ENCODE results near the gene YIF1A.

The YIF1A gene

DNA sequence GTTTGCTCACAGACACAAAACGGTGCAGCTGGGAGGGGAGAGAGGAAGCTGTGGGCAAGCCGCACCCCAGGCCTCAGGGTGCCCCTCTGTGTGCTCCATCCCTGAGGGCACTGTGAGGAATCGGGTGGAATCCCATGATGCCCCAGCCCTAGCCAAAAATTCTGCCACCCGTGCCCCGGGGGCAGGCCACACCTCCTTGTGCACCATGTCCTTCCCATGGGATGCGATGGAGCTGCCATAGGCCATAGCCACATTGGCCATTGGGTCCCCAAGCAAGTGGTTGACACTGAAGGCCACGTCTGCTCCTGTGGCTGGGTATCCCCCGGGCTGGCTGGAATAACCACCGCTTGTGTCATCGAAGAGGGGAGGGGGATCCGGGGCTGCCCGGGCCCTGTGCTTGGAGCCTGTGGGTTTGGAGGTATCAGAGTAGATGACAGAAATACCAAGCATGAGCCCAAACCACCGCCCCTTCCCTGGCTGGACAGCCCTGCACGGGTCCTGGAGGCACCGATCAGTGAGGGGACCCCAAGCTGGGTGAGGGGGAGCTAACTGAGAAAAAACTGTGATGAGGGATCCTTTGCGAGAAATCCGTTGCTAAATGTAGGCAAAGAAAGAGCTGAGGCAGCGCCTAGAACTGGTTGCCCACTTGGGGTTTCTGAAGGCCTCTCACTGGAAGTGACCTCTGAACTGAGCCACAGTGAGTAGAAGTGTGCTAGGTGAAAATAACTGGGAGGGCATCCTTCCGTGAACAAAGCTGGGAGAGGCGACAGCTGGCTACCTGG, 863 bp downstream of the YIF1A start:
- DNase-seq (no peak), ATAC-seq (no peak)

DNA sequence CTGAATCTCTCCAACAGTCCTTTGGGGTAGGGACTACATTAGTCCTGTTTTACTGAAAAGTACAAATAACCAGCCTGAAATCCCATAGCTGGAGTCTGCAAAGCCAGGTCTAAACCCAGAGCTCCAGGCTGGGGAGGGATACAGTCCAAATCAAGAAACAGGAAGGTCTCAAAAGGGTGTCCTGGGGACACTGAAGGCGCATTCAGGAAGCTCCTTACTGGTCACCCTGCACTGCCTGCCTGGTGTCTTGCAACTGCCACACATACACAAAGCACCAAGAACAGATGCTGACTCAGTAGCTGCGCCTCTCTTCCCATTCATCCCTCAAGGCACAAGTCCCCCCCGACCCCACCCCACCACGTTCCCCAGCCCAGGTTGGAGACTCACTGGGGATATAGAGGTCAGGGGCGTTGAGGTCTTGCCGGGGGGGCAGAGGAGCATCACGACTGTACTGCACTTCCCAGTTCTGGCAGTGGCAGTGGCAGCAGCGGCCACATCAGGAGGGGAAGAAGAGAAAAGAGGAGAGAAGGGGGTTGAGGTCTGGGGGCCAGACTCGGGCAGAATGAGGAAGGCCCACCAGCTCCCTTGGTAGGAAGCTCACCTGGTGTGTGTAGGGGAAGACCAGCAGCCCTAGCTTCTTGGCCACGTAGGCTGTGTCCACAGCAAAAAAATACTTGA, 1.6 kb downstream of the YIF1A start:
- ATAC-seq (no peak), DNase-seq (no peak)
- Mint-ChIP-seq H3K36me3 (ENCODE audit: low read depth) (no peaks in the 10 kb centered on the region), H3K27me3 (peaks cover 7% of the 10 kb centered on the region), H3K27ac (no peak overlapping the region), H3K4me1 (peaks cover 43% of the 10 kb centered on the region), H3K4me3 (peak overlapping the region; percentile 94), H3K9me3 (no peaks in the 10 kb centered on the region)

More for the DNA sequence above, 863 bp downstream of the YIF1A start:
- H3K27ac Mint-ChIP-seq, result peak overlapping the region; percentile 90
- peaks cover 13% of the 10 kb centered on the region for H3K27me3 Mint-ChIP-seq
- peak overlapping the region; percentile 94 for H3K4me3 Mint-ChIP-seq
- peaks cover 42% of the 10 kb centered on the region for H3K4me1 Mint-ChIP-seq
- H3K36me3 Mint-ChIP-seq (ENCODE audit: low read depth), result no peaks in the 10 kb centered on the region
- no peaks in the 10 kb centered on the region for H3K9me3 Mint-ChIP-seq

DNA sequence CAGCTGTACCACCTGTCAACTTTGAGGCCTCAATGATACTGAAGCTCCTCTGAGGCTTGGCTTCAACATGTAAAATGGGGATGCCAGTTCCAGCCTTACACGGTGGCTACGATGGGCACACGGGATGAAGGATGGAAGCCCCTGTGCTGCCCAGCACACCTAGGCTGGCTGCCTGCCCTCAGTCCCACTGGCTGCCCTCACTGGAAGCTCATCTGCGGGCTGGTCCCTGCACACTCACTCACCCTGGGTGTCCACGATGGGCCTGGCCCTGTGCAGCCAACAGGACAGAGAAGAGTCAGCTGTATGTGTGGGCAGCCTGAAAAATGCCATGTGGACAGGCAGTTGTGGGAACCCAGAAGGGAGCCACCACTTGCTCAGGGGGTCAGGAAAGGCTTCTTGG, 2.2 kb downstream of the YIF1A start:
- H3K4me1 Mint-ChIP-seq, result peaks cover 48% of the 10 kb centered on the region
- no peaks in the 10 kb centered on the region for H3K36me3 Mint-ChIP-seq (ENCODE audit: low read depth)
- H3K4me3 Mint-ChIP-seq, result peak overlapping the region; percentile 94
- ATAC-seq (no peak), DNase-seq (no peak)
- no peaks in the 10 kb centered on the region for H3K9me3 Mint-ChIP-seq
- no peak overlapping the region for H3K27ac Mint-ChIP-seq
- H3K27me3 Mint-ChIP-seq, result peaks cover 7% of the 10 kb centered on the region

DNA sequence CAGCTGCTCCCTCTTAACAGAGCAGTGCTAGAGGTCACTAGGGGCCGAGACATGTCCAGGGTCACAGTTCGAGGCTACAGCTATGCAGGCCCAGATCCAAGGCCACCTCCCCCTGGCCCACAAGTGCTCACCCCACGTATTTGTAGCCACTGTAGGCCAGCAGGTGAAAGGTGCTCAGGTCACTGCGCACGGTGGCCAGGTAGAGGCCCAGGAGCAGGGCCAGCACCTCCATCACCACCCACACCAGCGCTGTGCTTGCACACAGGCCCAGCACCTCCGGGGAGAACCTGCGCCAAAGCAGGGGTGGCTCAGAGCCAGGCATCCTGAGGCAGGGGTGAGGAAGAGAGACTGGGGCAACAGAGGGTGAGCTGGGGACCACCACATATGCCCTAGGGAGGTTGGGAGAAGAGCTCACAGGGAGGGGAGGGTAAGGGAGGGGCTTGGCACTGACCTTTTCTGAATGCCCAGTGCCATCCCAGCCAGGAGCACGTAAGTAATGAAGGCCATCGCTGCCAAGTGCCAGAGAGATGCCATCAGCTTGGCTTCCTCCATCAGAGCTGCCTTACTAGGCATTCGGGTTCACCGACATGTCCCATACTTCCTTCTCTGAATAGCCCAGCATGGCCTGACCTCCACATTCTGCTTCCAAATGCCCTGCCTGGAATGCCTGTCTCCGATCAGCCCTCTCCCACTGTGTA, 3.5 kb downstream of the YIF1A start:
- H3K4me3 Mint-ChIP-seq, result no peak overlapping the region
- H3K9me3 Mint-ChIP-seq, result no peaks in the 10 kb centered on the region
- H3K27me3 Mint-ChIP-seq, result peaks cover 2% of the 10 kb centered on the region
- DNase-seq (no peak), ATAC-seq (no peak)
- H3K27ac Mint-ChIP-seq, result no peak overlapping the region
- H3K36me3 Mint-ChIP-seq (ENCODE audit: low read depth), result no peaks in the 10 kb centered on the region
- peaks cover 45% of the 10 kb centered on the region for H3K4me1 Mint-ChIP-seq

DNA sequence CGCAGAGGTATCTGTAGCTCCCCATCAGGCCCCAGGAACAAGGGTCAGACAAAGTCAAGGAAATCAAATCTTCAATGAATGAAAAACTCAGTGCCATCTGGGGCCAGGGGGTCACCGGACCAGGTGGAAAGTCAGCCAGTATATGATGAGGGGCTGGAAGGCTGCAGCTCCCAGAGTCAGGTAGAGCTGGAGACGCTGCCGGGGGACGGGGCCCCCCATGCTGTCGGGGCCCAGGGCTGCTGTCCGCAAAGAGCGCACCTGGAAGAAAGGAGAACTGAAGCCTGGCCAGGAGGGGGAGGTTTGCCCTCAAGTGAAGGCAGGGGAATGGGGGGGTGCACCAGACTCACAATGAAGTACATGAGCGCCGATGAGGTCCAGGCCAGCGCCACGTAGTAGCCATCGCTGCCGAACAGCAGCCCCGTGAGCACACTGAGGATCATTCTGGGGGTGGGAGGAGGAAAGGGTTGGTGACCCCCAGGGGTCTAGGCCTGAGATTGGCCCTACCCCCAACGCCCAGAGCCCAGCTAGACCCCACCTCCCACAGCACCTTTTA, 4.3 kb downstream of the YIF1A start:
- DNase-seq, result no peak

DNA sequence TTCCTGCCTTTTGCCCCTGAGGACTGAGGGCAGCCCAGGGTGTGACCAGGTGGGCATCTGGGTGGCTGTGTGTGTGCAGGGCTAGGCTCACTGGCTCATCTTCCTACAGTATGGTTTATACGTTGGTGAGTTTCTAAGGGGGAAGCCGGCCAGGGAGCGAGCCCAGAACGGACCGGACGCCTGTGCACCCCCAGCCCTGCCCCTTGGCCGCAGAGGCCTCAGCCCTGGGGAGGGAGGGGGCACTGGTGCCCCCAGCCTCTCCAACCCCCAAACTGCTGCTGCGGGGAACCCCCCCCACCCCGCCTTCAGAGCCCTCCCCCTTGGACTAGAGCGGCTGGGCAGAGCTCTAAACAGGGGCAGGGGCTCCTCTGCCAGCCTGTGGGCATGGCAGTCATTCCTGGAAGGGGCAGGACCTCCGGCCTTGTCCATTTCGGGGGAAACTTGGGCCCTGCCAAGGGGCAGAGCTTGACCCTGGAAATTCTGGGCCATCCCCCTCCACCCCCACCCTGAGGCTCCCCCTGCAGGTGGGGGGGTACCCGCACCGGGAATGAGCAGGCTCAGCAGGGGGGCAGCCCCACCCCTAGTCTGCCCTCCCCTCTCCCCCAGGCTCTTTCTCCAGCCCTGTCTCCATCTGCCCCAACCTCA, 5.4 kb downstream of the YIF1A start:
- Mint-ChIP-seq H3K36me3 (ENCODE audit: low read depth) (no peaks in the 10 kb centered on the region), H3K4me1 (peaks cover 40% of the 10 kb centered on the region), H3K9me3 (no peaks in the 10 kb centered on the region), H3K27me3 (peaks cover 7% of the 10 kb centered on the region), H3K27ac (no peak overlapping the region), H3K4me3 (no peak overlapping the region)
- DNase-seq (no peak), ATAC-seq (no peak)

More for the DNA sequence above, 4.3 kb downstream of the YIF1A start:
- H3K4me3 Mint-ChIP-seq, result no peak overlapping the region
- ATAC-seq, result no peak
- H3K27ac Mint-ChIP-seq, result no peak overlapping the region
- peaks cover 38% of the 10 kb centered on the region for H3K4me1 Mint-ChIP-seq
- H3K36me3 Mint-ChIP-seq (ENCODE audit: low read depth), result no peaks in the 10 kb centered on the region
- peaks cover 4% of the 10 kb centered on the region for H3K27me3 Mint-ChIP-seq
- no peaks in the 10 kb centered on the region for H3K9me3 Mint-ChIP-seq

DNA sequence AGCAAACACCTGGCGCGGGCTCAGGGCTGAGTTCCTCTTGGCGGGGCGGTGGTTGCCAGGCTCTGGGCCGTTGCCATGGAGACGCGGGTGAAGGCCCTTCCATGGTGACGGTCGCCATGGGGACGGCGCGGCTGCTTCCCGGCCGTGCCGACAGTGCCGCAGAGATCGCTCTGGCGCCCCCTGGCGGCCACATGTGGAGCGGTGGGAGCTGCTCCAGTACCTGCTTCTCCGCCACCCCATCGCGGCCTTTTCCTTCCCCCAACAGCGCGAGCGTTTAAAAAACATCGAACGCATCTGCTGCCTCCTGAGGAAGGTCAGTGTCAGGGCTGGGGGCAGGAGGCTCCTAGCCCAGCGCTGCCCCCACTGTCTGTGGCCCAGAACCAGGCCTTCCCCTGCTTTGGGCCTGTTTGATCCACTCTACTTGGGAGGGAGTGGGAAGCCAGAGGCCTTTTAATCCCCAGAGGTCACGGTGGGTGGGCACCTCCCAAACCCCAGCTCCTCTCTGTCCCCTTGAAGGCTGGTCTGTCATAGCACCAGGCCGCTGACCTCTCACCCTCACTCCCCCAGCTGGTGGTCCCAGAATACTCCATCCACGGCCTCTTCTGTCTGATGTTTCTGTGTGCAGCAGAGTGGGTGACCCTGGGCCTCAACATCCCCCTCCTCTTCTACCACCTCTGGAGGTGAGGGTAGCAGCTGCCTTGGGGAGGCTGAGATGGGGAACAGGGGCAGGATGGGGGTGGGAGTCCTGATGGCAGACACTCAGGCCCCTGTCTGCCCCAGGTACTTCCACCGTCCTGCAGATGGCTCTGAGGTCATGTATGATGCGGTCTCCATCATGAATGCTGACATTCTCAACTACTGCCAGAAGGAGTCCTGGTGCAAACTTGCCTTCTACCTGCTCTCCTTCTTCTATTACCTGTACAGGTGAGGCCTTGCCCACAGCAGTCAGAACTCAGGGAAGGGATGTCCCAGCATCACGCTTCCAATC, 6.2 kb downstream of the YIF1A start:
- Mint-ChIP-seq H3K4me3 (peak overlapping the region; percentile 14), H3K36me3 (ENCODE audit: low read depth) (no peaks in the 10 kb centered on the region), H3K4me1 (peaks cover 35% of the 10 kb centered on the region), H3K9me3 (no peaks in the 10 kb centered on the region), H3K27ac (peak overlapping the region; percentile 27), H3K27me3 (peaks cover 7% of the 10 kb centered on the region)
- peak; percentile 92 for ATAC-seq
- peak; percentile 100 for DNase-seq

DNA sequence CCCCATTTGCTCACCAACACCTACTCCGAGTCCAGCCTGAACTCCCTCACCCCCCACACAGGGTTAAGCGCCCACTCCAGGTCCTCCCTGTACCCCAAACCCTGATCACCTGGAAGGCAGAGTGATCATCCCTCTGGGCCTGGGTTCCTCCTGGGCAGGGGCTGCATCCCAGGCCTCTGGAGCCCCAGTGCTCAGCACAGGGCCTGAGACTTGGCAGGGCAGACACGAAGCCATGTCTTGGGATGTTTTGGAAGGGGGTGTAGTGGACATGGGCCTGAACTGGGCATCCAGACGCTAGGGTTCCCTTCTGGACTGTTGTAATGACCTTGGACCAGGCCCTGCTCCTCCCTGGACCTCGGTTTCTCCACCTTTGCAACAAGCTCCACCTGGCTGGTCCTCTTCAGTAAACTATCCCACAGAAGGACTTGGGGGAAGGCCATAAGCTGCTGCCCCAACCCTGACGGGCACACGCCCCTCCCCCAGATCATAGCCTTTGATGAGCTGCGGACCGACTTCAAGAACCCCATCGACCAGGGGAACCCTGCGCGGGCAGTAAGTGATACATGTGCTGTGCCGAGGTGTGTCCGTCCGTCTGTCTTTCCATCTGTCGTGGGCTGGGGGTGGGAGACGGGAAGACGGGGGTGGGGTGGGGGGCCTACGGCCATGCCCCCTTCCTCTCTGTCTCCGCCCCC, 7.0 kb downstream of the YIF1A start:
- H3K27ac Mint-ChIP-seq, result peak overlapping the region; percentile 66
- peak overlapping the region; percentile 14 for H3K4me3 Mint-ChIP-seq
- peaks cover 2% of the 10 kb centered on the region for H3K36me3 Mint-ChIP-seq (ENCODE audit: low read depth)
- peaks cover 7% of the 10 kb centered on the region for H3K27me3 Mint-ChIP-seq
- H3K9me3 Mint-ChIP-seq, result no peaks in the 10 kb centered on the region
- peaks cover 31% of the 10 kb centered on the region for H3K4me1 Mint-ChIP-seq
- ATAC-seq (peak; percentile 21), DNase-seq (no peak)

DNA sequence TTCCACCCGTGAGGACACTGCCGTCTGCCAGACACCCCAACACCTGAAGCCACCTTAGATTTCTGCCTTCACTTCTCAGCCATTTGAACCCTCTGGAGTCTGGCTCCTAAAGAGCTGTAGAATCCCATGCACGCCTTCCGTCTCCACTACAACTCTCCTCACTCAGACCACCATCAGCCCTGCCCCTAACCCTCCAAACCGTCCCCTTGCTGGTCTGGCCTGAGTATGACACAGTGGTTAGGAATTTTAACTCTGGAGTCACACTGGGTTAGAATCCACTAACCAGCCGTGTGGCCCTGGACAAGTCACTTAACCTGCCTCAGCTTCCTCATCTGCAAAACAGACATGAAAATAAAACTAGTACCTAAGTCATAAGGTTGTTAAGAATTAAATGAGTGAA, 7.9 kb downstream of the YIF1A start:
- Mint-ChIP-seq H3K27ac (peak overlapping the region; percentile 66), H3K4me1 (peaks cover 30% of the 10 kb centered on the region), H3K9me3 (no peaks in the 10 kb centered on the region), H3K4me3 (no peak overlapping the region), H3K36me3 (ENCODE audit: low read depth) (peaks cover 6% of the 10 kb centered on the region), H3K27me3 (peaks cover 7% of the 10 kb centered on the region)
- ATAC-seq (no peak), DNase-seq (no peak)

DNA sequence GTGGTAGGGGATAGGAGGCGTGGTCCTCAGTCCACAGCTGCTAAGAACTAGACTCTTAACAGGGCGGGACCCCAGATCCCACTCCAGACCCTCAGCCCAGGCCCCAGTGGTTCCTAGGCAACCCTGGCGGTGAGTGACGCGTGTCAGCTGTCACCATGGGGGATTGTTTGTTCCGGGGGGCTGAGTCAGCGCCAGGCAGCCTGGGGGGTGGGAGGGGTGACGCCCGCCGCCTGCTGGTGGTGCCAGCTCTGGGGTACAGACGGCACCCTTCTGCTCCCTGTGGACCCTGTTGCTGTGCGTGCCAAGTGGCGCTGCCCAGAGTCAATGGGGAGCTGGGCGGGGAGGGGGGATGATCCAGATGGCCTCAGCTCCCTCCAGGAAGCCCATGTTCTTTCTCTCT, 8.5 kb downstream of the YIF1A start:
- H3K4me3 Mint-ChIP-seq, result no peak overlapping the region
- H3K4me1 Mint-ChIP-seq, result peaks cover 30% of the 10 kb centered on the region
- ATAC-seq (no peak), DNase-seq (no peak)
- no peaks in the 10 kb centered on the region for H3K9me3 Mint-ChIP-seq
- H3K27ac Mint-ChIP-seq, result no peak overlapping the region
- peaks cover 7% of the 10 kb centered on the region for H3K27me3 Mint-ChIP-seq
- H3K36me3 Mint-ChIP-seq (ENCODE audit: low read depth), result peaks cover 7% of the 10 kb centered on the region

DNA sequence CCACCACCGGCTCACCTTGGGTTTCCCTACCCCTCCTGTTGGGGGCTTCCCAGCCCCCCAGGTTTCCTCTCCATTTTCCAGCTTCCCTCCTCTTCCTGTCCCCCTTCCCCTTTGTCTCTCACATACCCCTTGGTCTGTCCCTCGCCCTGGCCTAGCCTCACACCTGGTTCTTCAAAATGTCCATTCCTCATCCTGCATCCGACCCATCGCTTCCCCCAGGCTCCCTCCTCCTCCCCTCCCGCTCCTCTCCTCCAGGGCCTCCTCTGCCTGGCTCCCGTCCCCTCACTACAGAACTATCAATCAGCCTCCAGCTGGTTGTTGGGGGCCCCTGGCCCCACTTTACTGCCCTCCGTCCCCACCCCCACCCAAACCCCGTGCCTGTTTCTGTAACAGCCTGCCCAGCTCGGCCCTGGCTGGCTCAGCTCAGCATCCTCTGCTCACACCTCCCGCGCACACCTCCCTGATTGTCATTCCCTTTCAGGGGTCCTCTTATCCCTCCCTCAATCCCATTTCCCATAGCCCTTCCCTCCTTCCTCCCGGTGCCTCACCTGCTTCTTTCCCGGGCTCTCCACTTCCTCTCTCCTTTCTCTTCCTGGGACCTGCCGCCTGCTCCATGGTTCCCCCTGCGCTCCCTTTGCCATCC, 9.7 kb downstream of the YIF1A start:
- H3K4me3 Mint-ChIP-seq, result peak overlapping the region; percentile 66
- H3K36me3 Mint-ChIP-seq (ENCODE audit: low read depth), result peaks cover 8% of the 10 kb centered on the region
- no peaks in the 10 kb centered on the region for H3K9me3 Mint-ChIP-seq
- peaks cover 7% of the 10 kb centered on the region for H3K27me3 Mint-ChIP-seq
- ATAC-seq (no peak), DNase-seq (no peak)
- H3K4me1 Mint-ChIP-seq, result peaks cover 30% of the 10 kb centered on the region
- peak overlapping the region; percentile 59 for H3K27ac Mint-ChIP-seq

DNA sequence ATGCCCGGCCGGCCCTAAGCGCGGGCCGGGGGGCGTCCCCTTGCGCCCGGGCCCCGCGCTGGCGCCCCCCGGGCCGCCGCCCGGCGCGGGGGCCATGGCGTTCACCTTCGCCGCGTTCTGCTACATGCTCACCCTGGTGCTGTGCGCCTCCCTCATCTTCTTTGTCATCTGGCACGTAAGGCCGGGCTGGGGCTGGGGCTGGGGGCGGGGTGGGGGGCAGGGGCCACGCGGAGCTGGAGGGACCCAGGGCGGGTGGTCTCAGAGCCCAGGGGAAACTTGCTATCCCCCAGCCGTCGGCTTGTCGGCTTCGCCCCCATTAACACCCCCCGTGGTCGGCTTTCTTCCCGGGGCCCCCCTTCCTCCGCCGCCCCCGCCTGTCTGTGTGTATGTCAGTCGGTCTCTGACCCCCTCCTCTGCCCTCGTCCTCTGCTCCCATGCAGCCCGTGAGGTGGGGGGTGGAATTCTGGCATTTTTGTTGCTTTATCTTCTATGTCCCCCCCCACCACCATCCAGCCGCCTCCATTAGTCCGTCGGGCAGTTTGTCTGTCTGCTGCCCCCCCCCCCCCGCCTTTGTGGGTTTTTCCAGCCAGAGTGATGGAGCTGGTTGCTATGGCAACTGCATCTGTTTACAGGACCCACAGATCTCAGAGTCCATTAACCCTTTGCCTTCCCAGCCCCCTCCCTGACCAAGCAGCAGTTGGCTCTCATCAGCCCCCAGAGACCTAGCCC, 10.4 kb downstream of the YIF1A start:
- ATAC-seq, result no peak
- Mint-ChIP-seq H3K4me1 (peaks cover 30% of the 10 kb centered on the region), H3K9me3 (no peaks in the 10 kb centered on the region), H3K27me3 (peaks cover 7% of the 10 kb centered on the region), H3K36me3 (ENCODE audit: low read depth) (peaks cover 9% of the 10 kb centered on the region), H3K27ac (no peak overlapping the region), H3K4me3 (peak overlapping the region; percentile 66)
- no peak for DNase-seq
